ENCODE measurements around the gene SPTBN5.

Gene SPTBN5

GRCh38 chr15:41932101-41932500 lies 38.2 kb upstream of the SPTBN5 start:
- DNase-seq = no peak
- TF ChIP-seq GATA1 (IDR thresholded peaks at IDR 0.05; ENCODE audit: low read depth, low read length) (no peak), POLR2A (IDR thresholded peaks at IDR 0.05; ENCODE audit: low read length) (no peak)

GRCh38 chr15:41930867-41931222 lies 37.0 kb upstream of the SPTBN5 start:
- TF ChIP-seq POLR2A (IDR thresholded peaks at IDR 0.05; ENCODE audit: low read length) = no peak
- no peak for TF ChIP-seq GATA1 (IDR thresholded peaks at IDR 0.05; ENCODE audit: low read depth, low read length)
- DNase-seq = no peak

- DNase-seq = no peak
- no peak for TF ChIP-seq POLR2A (IDR thresholded peaks at IDR 0.05; ENCODE audit: low read length)
- no peak for TF ChIP-seq GATA1 (IDR thresholded peaks at IDR 0.05; ENCODE audit: low read depth, low read length)
These were observed 36.5 kb upstream of the SPTBN5 start for GRCh38 chr15:41930221-41930866.

- DNase-seq = no peak
- TF ChIP-seq GATA1 (IDR thresholded peaks at IDR 0.05; ENCODE audit: low read depth, low read length) (no peak), POLR2A (IDR thresholded peaks at IDR 0.05; ENCODE audit: low read length) (no peak)
These were observed 35.1 kb upstream of the SPTBN5 start for GRCh38 chr15:41928637-41929620.

- no peak for DNase-seq
- TF ChIP-seq POLR2A (IDR thresholded peaks at IDR 0.05; ENCODE audit: low read length) = no peak
- no peak for TF ChIP-seq GATA1 (IDR thresholded peaks at IDR 0.05; ENCODE audit: low read depth, low read length)
These were observed 34.2 kb upstream of the SPTBN5 start for GRCh38 chr15:41928100-41928499.

DNA sequence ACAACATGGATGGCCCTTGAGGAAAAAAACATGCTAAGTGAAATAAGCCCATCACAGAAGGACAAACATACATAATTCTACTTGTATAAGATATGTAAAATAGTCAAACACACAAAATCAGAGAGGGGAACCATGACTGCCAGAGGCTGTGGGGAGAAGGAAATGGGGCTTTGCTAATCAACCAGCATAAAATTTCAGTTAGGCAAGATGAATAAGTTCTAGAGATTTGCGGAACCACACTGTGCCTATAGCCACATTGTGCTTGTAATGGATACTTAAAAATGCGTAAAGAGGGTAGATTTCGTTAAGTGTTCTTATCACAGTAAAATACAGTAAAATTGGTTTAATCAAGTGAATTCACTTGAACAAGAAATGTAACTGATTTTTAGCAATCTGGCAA lies 33.7 kb upstream of the SPTBN5 start:
- TF ChIP-seq POLR2A (IDR thresholded peaks at IDR 0.05; ENCODE audit: low read length) (no peak), GATA1 (IDR thresholded peaks at IDR 0.05; ENCODE audit: low read depth, low read length) (no peak)
- no peak for DNase-seq

DNA sequence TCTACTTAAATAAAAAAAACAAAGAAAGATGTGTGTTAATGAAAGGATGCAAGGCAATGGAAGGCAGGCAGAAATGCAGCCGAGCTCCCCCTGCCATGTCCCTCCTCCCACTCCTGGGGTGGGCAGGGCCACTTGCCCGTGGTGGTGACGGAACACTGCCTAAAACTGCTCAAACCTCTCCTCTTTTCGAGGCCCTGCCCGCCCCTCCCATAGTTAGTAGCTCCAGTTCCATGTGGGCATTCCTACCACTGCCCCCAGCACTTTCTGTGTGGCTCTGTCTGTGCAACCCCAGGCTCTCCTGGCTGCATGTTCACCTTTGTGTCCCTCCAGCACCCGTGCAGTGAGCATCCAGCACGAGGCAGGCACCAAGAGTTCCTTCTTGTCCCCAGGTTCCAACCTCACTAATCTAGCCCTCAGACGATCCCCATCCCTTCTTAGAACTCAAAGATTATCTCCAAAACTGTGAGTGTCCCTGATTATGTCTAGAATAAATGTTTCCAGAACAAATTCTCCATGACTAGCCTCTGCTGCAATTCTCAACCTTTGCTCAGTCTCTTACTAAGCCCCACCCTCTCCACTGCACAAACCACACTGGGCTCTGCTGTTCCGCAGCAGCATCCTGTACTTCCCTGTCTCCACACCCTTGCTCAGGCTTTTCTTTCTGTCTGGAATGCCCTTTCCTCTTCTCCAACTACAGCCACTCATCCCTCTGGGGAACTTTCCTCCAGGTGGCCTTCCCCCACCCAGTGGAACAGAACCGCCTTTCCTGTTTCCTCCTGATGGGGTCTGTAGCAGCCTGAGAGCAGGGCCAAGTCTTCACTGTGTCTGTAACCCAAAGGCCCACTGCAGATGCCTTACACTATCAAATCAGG lies 32.6 kb upstream of the SPTBN5 start:
- TF ChIP-seq GATA1 (IDR thresholded peaks at IDR 0.05; ENCODE audit: low read depth, low read length) (no peak), POLR2A (IDR thresholded peaks at IDR 0.05; ENCODE audit: low read length) (no peak)
- no peak for DNase-seq

DNA sequence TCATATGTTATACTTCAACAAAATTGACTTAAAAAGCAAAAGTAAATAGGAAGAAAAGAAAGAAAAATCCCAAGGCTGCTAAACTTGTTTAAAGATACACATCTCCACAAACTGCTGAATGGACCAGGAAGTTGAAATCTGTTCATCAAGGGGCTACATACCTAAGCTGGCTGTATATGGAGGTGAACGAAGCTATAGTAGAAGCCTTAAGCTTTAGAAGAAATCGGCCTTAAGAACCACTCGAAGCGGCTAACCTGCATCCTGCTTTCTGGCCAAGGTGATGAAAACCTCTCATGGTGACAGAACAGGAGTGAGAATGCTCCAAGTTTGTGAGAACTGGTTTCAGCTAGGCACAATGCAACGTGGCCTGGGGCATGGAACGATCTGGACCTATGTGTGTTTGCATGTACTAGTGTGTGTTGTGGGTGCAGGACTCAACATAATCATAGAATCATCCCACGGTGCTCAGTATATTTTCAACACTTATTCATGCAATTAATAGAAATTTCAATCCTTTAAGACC lies 31.3 kb upstream of the SPTBN5 start:
- no peak for DNase-seq
- no peak for TF ChIP-seq POLR2A (IDR thresholded peaks at IDR 0.05; ENCODE audit: low read length)
- TF ChIP-seq GATA1 (IDR thresholded peaks at IDR 0.05; ENCODE audit: low read depth, low read length) = no peak

- DNase-seq = no peak
- TF ChIP-seq GATA1 (IDR thresholded peaks at IDR 0.05; ENCODE audit: low read depth, low read length) (no peak), POLR2A (IDR thresholded peaks at IDR 0.05; ENCODE audit: low read length) (no peak)
These were observed 29.6 kb upstream of the SPTBN5 start for GRCh38 chr15:41923401-41923997.

GRCh38 chr15:41922353-41922752 lies 28.5 kb upstream of the SPTBN5 start:
- no peak for DNase-seq
- TF ChIP-seq GATA1 (IDR thresholded peaks at IDR 0.05; ENCODE audit: low read depth, low read length) = no peak
- TF ChIP-seq POLR2A (IDR thresholded peaks at IDR 0.05; ENCODE audit: low read length) = no peak

DNA sequence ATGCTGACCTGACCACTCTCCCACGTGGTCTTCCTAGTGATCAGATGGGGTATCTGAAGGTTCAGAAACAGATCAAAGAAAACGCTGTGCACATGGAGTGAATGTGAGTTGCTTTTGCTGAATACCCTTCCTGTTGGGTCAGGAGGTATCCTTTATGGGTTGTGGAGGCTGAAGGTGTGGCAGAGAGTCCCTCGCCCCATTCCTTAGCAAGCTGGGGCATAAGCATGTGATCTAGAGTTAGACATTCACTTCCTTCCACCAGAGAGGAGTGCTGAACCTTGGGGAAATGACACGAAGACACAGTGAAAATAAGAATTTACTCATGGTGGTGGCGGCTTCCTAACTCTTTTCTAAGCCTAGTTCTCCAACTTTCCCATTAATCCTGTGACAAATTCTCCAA lies 27.8 kb upstream of the SPTBN5 start:
- DNase-seq = no peak
- no peak for TF ChIP-seq POLR2A (IDR thresholded peaks at IDR 0.05; ENCODE audit: low read length)
- no peak for TF ChIP-seq GATA1 (IDR thresholded peaks at IDR 0.05; ENCODE audit: low read depth, low read length)

GRCh38 chr15:41921167-41921566 lies 27.3 kb upstream of the SPTBN5 start:
- DNase-seq = no peak
- TF ChIP-seq GATA1 (IDR thresholded peaks at IDR 0.05; ENCODE audit: low read depth, low read length) = no peak
- TF ChIP-seq POLR2A (IDR thresholded peaks at IDR 0.05; ENCODE audit: low read length) = no peak

GRCh38 chr15:41919954-41920538 lies 26.2 kb upstream of the SPTBN5 start:
- TF ChIP-seq POLR2A (IDR thresholded peaks at IDR 0.05; ENCODE audit: low read length) (no peak), GATA1 (IDR thresholded peaks at IDR 0.05; ENCODE audit: low read depth, low read length) (no peak)
- DNase-seq = no peak

Data from erythroblast (primary cell).